HG03103 (cell line): Measurements from ENCODE around the gene PPP1R15B.

Experiments used
- ATAC-seq: cut with Tn5 transposase; IDR thresholded peaks from one replicate; pipeline ENCODE4 v1.9.1; 2021; ENCODE audit warnings: low read depth; ENCODE audit not compliant: unreplicated experiment

Gene PPP1R15B

DNA sequence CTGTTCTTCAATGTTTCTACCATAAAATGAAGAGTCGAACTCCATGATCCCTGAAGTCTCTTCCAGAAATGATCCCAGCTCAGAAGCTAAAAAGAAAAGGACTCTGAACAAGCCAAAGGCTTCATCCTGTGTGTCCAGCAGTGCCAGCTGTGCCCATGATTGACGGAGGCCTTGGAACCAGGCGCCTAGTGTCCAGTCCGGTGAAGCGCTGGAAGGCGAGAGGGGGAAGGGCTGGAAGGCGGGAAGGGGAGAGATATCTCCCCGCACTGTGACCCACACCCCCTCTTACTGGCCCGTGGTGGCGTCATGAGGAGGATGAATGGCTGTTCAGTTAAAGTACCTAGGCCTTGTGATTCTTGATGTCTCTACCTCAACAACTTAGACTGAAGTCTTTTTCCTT lies 41.4 kb downstream of the PPP1R15B start:
- no peak for ATAC-seq

DNA sequence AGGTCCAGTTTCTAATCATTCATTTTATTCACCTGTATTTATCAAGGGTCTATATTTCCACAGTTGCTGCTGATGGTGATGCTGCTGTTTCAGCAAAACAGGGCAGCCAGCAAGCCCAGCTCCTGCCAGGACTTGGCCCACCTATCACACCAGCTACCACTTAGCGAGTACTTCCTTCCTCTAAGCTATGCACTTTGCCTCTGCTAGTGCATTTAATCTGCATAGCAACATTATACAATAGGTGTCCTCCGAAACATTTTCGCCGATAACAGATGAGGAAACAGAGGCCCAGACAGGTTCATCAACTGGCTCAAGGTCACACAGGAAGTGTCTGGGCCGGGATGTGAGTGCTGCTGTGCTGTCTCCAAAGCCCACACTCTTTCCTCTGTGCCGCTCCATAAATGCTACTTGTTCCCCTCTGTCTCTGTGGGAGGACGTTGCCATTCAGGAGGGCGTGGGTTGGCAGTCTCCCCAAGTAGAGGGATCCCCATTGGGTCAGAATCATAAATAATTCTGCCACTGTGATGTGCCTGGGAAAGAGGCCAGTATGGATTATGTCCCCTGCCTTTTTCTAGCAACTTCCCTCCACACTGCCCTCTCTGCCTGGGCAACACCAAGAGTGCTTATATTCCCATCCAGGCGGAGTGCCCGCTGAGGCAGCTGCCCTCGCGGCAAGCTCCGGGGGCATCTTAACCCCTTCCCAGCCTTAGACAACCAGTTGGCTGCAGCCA lies 42.5 kb downstream of the PPP1R15B start:
- ATAC-seq, result no peak

DNA sequence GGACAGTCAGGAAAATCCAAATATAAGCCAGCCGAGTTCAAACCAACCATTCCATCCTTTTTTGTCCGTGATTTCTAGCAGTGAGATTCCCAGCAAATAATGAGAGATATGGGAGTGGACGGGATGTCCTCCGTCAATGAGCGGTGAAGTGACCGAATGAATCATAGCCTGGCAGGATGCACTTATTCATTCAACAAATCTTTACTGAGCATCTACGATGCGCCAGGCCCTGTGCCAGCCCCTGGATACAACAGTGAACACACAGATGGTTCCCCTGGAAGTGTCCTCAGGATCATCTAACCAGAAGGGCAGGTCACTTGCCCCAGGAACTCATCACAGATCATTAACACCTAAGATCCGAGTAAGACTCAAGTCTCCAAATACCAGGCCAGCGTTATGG lies 43.7 kb downstream of the PPP1R15B start:
- no peak for ATAC-seq

DNA sequence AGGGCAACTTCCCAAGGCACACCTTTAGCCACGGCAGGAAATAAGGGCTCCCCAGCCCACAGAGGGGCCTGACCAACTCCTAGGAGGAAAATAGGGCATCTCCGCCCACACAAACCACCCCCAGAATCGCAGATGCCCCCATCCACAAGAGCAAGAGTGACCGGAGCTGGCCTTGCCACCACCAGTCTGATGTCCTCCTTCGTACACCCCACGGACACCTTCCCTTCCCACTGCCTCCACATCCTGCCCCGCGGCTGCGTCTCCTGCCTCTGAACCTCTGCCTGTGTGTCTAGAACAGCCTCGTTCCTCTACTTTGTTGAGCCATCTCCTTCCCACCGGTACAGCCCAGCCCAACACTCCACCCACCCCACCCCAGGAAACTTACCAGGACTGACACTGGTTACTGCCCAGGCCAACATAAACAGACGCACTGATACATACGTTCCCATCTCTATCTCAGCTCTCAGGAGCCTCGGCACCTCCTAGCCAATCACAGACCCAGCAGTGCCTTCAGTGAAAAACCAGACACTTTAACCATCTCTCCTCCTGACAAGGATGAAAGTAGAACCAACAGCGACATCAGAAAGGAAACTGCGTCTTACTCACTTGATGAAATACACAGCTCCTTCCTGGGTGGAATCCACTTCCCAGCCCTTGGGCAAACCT lies 44.3 kb downstream of the PPP1R15B start:
- ATAC-seq, result no peak

GRCh38 chr1:204366759-204367158 lies 44.9 kb downstream of the PPP1R15B start:
- no peak for ATAC-seq

DNA sequence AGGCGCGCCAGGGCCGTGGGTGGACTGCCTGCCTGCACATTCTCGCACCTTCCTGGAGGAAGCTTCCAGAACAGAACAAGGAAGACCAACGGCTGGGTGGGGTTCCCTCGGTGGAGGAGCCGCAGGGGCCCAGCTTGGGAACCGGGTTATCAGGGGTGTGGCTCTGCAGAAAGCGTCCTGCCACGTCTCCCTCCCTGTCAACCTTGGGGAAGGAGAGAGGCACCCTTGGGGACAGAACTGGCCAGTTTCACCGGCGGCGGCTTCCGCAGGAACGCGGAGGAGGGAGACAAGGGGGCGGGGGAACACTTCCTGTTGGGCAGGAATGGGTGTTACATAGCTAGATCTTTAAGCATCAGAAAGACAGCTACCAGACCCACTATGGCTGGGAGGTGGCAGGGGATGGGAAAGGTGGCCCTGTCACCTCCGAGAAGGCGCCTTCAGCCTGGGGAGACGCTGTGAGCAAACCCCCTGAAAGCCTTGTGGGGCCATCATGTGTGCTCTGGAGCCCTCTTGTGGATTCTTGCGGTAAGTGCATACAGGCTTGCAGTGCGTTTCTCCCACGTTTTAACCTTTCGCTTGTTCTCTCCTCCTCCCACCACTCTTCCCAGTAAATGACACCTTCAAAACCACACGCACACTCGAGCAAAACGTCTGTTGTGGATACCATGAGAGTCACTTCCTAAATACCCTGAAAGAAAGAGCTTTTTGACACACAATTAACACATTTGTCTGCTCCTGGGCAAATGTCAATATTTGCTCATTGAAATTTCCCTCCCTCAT lies 48.1 kb downstream of the PPP1R15B start:
- ATAC-seq, result no peak

GRCh38 chr1:204362984-204363334 lies 48.7 kb downstream of the PPP1R15B start:
- no peak for ATAC-seq

- ATAC-seq, result no peak
These were observed 49.8 kb downstream of the PPP1R15B start for GRCh38 chr1:204361781-204362180.

DNA sequence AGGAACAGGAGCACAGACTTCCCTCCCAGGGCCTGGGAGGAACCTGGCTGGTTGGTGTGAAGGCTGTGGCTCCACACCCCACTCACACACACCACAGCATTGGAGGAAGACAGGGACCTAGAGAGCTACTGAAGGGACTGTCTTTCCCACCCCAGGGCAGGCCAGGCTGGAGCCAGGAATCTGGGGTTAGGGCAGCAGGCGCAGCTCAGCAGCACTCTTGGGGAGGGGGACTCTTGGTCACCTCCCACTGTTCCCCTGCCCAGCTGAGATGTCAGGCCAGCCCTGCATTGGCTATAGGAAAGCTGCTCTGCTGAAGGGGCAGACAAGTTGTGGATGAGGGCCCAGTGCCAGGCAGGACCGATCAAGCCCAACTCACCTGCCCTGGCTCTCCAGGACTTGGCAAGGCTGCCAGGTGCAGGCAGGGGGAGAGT lies 50.3 kb downstream of the PPP1R15B start:
- ATAC-seq, result no peak

GRCh38 chr1:204360314-204360713 lies 51.3 kb downstream of the PPP1R15B start:
- ATAC-seq, result no peak

GRCh38 chr1:204359474-204360255 lies 52.0 kb downstream of the PPP1R15B start, which contains the start of gene PLEKHA6:
Gene PLEKHA6, minus strand, starts transcription at chr1:204359929. Its CDS starts 86,202 bp downstream, at chr1:204273727.
- no peak for ATAC-seq

DNA sequence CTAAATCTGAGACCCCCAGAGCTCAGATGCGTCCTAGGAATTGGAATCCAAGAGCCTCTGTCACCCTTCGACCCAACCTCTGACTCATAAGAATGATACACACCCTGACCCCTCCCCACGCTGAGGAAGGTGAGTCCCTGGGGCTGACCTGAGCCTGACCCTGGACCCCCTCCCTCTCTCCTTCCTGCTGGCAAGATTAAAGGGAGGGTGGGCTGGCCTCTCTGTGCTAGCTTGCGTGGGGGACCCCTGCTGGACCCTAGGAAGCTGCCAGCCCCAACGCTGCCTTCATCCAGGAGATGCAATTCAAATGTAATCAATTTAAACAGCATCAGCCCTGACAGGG lies 52.5 kb downstream of the PPP1R15B start:
- ATAC-seq, result no peak

DNA sequence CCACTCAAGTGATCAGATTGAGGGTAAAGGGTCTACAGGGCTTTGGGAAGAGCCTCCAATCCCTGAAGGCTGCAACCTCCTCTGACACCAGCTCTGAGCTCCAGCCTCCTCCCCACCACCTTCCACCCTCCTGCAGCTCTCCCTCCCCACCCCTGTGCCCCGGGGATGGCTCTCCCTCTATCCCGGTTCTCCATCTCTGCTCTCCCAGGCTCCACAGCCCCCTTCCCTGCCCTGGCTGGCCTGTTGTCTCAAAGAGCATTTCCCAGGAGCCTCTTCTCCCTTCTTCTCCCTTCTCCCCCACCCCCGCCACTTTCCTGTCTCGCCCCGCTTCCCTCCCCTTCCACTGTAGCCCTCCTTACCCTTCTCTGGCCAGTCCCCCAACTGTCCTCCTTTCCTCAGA lies 53.0 kb downstream of the PPP1R15B start:
- ATAC-seq, result no peak

- no peak for ATAC-seq
These were observed 53.8 kb downstream of the PPP1R15B start for GRCh38 chr1:204357551-204358490.

GRCh38 chr1:204356997-204357396 lies 54.6 kb downstream of the PPP1R15B start:
- ATAC-seq, result no peak

DNA sequence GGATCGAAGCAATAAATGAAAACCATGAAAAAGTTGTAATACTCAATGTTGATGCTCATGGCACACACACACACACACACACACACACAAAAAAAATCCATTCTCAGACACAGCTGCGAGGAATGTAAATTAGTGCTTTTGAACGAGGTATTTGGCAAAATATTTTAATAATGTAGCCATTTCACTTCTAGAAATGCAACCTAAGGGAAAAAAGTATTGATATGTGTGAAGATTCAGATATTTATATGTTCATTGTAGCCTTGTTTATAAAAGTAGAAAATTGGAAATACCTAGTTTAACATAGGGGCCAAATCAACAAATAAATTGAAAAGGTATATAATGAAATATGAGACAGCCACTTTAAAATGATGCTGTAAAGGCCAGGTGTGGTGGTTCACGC lies 55.7 kb downstream of the PPP1R15B start:
- no peak for ATAC-seq

DNA sequence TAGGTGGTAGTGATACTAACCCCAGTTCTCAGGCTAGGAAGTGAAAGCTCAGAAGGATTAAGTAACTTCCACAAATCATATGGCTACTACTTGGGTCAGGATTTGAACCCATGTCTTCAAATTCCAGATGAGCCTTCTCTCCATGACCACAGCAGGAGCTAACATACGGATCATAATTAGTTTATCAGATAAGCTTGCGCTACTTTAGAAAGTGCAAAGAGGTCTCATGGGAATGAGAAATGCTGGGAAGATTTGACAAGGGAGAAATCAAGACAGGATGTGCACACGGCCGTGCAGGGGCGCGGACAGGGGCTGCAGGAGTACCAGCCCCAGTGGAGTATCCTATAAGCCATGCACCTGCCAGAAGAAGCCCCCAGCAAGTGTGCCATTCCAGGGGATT lies 57.0 kb downstream of the PPP1R15B start:
- ATAC-seq, result no peak
